Measurements from ENCODE around the gene DUSP15.
"Not testable (repeated sequence)": the region's sequence is repeated elsewhere in the genome, so short reads cannot be mapped to it uniquely, and the experiment has no call there.

The DUSP15 gene

GRCh38 chr20:31837896-31838397, 32.4 kb downstream of the DUSP15 start:
- no peak for DNase-seq

DNA sequence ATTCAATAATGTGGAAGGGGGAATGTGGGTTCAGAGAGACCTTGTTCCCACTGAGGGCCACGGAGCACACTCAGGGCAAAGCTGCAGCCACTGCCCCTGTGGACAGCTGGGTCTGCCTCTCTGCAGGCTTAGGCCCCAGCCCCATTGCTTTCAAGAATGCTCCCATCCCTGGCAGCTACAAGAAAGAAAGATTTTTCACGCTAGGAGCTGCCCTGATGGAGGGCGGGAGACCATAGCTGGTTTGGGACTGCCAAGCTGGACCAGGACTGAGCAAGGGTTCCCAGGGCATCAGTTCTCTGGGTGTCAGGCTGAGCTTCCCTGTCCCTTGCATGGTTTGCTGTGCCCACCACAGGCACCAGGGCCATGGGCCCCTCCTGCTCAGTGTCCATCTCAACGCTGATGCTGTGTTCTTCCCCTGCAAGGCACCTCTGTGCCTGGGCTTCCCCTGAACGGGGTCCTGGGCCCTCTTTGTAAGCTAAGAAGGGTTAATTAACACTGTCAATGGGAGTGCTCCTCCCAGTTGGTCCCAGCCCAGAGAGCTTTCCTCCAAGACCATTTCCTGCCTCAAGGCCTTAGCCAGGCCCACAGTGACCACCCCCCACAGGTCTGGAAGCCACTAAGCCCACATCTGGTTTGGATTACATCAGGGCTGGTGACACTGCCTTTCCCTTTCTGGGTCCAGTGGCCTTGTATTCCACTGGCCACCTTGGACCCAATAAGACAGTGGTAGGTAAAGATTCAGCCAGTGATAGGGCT, 33.3 kb downstream of the DUSP15 start:
- no peak for DNase-seq

DNA sequence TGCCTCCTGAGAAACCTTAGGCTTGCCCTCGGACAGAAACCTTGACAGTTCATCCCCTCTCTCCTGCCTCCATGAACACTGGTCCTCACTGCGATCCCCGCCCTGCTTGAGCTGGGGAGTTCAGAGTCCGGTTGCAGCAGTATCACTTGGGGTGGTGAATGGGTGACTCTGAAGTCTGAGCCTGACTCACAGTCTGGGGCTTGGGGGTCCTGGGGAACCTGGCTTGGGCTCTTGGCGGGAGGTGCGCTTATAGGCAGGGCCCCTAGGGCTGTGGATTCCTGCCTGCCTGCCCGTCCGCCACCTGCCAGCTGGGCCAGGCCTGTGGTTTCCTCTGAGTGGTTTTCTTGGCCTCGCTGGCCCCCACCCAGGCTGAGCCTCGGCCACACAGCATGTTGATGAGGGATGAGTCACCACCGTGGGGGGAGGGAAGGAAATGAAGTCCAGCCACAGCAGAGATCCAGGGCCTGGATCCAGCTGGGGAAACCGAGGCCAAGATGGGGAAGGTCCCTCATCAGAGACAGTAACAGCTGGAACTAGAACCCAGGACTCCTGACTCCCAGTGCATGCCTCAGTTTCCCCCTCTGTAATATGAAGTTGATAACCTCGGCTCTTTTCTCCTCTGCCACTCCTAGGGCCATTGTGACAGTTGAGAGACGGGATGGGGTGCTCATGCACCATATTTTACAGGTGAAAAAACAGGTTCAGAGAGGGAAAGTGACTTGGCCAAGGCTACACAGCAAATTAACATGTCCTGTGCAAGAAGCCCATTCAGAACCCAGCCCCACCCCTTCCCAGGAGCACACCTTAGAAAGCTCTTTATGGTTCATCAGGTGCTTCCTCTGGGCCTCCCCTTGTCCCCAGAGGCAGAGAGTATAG, 34.1 kb downstream of the DUSP15 start:
- no peak for DNase-seq

DNA sequence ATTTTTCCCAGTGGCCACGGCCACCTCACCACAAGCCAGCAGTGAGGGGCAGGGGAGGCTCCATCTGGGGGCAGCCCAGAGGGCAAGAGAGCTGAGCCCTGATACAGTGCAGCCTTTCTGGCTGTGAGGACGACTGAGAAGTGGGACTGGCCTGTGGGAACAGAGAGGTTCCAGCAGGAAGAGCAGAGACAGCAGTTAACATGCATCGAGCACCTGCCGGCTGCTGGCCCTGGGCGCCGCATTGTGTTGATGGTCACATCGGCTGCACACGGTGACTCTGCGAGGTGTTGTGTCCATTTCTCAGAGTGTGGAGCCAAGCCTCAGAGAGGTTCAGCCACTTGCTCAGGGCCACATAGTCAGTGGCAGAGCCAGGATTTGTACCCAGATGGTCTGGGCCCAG, 34.8 kb downstream of the DUSP15 start:
- DNase-seq, result no peak

DNA sequence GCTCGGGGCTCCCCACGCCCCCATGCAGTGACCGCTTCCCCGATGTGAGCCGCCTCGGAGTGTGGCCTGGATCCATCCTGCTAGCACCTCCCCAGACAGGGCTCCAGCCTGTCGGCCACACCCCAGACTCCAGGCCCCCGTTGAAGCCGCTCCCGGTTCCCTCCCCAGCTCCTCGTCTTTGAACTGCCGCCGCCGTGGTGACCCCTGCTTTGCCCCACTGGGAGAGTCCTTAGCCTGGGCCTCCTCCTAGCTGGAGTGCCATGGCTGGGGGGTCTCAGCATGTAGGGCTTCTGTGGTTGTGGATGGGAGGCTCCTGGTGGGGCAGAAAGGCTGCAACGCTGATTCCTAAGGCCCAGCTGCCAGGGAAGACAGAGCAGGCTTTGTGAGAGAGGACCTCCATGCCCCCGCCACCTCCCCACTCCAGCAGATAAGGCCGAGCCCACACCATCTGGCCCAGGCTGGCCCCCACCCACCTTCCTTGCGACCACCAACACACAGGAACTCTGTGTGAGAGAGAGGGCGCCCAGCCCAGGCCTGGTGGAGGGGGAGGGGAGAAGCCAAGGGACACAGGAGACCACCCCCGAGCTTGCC, 36.3 kb downstream of the DUSP15 start:
- DNase-seq, result no peak

- no peak for DNase-seq
Measured at GRCh38 chr20:31833130-31833930, 37.0 kb downstream of the DUSP15 start.

DNA sequence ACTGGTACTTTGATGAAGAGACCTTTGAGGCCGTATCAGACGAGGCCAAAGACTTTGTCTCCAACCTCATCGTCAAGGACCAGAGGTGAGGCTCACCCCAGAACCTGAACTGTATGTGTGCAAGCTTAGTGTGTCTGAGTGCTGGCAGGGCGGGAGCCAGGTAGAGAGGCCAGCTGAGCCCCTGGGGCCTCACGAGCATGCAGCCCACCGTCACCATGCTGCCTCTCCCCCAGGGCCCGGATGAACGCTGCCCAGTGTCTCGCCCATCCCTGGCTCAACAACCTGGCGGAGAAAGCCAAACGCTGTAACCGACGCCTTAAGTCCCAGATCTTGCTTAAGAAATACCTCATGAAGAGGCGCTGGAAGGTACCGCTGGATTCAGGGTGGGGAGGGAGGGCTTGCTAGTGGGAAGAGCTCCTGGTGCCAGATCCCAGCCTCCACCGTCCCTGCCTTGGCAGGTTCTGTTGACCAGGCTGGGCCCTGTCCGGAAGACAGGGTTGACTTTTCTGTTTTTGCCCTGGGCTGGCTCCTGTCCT, 38.5 kb downstream of the DUSP15 start:
- no peak for DNase-seq

DNA sequence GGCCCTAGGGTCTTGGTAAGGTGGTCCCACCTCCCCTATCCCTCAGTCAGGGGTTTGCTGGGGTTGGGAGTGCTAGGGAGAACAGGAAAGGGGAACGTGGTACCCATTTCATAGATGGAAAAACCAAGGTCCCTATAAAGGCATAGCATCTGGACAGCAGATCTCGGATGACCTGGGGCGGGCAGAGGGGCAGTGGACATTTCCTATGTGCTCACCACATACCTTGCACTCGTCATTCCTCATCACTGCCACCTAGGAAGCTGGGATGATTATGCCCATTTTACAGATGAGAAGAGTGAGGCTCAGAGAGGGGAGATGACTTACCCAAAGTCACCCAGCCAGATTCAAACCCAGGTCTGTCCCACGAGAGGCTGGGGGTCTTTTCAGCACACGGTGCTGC, 39.1 kb downstream of the DUSP15 start:
- no peak for DNase-seq

- DNase-seq, result no peak
Measured at GRCh38 chr20:31830406-31830981, 39.8 kb downstream of the DUSP15 start.

DNA sequence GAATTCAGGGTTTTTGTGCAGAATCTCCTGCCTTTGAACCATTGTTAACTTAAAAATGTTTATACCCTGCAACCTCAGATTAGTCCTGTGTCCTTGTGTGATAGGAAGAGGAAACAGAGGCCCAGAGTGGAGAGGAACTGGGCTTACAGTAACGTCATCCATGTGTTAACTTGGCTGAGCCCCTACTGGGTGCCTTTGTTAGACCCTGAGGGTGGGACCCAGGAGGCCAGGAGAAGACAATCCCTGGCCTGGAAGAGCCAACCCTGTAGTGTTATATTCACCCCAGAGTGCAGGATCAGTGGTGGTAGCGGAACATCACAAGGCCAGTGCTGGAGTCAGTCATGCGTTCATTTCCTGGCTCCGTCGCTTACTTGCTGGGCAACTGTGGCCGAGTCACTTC, 40.6 kb downstream of the DUSP15 start:
- no peak for DNase-seq

DNA sequence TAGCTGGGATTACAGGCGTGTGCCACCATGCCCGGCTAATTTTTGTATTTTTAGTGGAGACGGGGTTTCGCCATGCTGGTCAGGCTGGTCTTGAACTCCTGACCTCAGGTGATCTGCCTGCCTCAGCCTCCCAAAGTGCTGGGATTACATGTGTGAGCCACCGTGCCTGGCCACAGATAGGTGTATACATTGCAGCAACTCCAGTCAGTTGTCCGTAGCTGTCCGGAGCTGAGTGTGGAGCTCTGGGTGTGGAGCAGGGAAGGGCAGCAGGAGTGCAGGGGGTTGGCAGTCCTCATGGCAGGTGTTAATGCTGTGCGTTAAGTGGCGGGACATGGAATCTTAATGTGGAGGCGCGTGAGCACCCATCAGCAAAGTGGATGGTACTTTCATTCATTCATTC, 42.3 kb downstream of the DUSP15 start:
- DNase-seq, result not testable (repeated sequence)

DNA sequence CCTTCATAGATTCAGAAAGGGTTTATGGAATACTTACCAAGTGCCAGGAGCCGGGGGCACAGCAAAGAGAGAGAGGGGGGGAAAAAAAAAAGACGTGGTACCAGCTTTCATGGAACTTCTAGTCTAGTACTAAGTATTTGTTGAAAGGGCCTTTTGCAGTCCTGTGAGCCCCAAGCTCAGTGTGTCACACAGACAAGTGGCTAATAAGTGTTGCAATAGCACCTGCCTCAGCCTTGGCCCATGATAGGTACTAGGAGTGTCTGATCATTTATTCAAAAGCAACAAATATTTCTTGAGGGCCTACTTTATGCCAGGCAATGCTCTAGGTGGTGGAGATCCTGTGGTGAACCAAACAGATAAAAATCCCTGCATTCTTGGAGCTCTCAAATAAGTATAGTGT, 43.3 kb downstream of the DUSP15 start:
- no peak for DNase-seq

- DNase-seq, result no peak
Measured at GRCh38 chr20:31826074-31826473, 44.3 kb downstream of the DUSP15 start.

DNA sequence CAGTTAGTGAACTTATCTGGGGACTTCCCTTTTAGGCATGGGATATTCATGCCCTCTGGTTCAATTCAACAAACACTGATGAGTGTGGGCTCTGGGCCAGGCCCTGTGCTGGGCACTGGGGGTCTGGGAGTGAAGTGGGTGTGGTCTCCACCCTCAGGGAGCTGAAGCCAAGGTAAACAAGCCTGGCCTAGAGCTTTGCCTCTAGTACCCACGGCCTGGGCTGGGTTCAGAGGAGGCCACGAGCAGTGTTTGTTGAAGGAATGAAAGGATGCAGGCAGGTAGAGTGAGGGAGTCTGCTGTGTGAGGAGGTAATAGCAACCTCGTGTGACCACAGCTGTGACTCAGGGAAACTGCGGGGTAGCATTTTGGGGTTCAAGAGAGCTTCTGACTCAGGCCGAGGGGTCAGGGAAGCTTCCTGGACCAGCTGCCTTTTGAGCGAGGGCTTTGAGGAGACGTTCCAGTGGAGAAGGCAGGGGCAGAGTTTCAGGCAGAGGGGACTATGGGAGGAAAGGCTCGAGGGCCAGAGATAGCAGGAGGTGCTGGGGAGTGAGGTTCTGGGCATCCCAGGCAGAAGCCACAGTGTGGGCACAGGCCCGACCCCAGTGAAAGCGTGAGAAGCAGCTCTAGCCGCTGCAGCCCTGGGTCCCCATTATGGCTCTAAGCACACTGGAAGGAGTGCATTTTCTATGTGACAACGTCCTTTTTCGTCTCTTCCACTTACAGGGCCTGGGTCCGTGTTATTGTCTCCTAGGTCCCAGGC, 45.6 kb downstream of the DUSP15 start:
- DNase-seq, result no peak

GRCh38 chr20:31824125-31824485, 46.2 kb downstream of the DUSP15 start:
- DNase-seq, result no peak

DNA sequence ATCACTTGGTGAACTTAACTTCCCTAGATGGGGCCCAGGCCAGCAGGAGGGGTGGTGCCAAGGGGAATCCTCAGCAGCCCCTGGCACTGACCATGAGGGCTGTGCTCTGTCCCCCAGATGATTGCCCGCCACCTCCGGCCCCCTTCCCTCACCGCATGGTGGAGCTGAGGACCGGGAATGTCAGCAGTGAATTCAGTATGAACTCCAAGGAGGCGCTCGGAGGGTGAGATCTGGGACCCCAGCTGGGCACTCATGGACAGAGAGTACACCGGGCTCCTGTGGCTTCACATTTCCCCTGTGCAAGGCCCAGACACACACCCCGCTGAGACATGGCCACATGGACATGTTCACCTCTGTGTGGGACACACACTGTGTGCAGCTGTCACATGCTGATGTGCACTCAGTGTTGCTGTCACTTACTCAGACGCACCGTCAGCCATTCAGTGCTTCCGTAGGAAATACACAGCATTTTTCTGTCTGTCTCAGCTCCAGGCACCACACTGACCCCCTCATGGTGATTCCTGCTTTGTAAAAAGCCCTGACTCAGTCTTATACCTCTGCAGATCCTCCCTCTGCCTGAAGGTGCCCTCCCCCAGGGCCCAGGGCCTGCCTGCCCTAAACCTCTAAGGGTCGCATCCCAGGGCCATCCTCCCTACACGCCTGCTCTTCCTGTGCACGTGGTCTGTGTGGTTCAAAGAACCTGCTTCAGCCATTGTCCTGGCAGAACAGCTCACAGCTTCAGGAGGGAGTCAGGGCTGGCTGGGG, 46.8 kb downstream of the DUSP15 start:
- DNase-seq, result no peak

DNA sequence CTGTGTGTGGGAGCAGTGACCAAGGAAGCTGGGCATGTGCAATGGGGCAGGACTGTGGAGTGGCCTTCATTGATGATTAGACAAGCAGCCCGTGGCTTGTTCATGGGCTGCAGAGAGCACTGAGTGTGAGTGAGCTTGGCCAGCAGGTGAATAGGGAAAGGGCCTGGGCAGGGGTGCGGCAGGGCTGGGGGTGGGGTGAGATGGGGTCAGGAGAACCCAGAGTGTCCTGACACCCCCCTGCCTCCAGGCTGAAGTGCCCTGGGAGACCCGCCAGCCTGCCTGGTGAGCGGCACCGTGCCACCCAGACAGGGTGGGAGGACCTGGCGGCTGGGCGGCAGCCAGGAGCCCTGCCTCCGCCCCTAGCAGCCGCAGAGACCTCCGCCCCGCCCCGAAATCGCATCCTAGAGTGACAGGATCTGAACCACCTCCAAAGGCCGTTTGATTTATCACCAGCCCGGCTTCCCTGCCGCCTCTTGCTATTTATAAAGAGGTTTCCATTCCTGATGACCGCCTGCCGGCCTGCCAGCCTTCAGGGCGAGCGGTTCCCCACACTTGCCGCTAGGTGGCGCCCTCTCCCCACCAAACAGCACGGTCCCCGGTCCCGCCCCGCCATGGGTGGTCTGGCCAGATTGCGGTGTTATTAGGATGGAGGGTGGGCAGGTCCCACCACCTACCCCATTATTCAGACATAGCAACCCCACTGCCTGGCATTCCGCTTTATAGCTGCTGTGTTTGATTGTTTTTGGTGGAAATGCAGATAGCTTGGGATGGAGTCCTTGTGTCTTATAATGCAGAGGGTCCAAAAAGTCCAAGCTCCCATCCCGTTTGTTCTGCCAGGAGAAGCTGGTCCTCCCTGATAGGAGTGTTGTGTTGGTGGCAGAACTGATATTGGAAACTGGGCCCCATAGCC, 47.7 kb downstream of the DUSP15 start:
- DNase-seq, result no peak

- DNase-seq, result no peak
Measured at GRCh38 chr20:31821427-31821826, 48.9 kb downstream of the DUSP15 start.

GRCh38 chr20:31820228-31820627, 50.1 kb downstream of the DUSP15 start:
- no peak for DNase-seq
